Osteoblast (primary cell): ENCODE results near the gene PRICKLE2. TPM values are rescaled to one million over a fixed set of nuclear protein-coding genes. Genes with fewer than 3 reads are reported as not detected.

Source experiments
- DNase-seq: peaks from one replicate; pipeline ENCODE4 v3.0.0; 2011; ENCODE audit warnings: low spot score, mixed read lengths; ENCODE audit not compliant: insufficient read length; ENCODE audit errors: missing footprints
- H2AFZ ChIP-seq: 2 replicates; pipeline ENCODE4 v1.6.0; 2011; ENCODE audit warnings: mild to moderate bottlenecking, low read length
- H3K27ac ChIP-seq: 2 replicates; pipeline ENCODE4 v1.5.1; 2011; ENCODE audit warnings: mild to moderate bottlenecking, low read depth, low read length, moderate library complexity
- H3K27me3 ChIP-seq: 2 replicates; pipeline ENCODE4 v1.6.0; 2012; ENCODE audit warnings: mild to moderate bottlenecking, control low read depth, inconsistent platforms, low read length, moderate library complexity; ENCODE audit not compliant: insufficient read depth
- H3K36me3 ChIP-seq: 2 replicates; pipeline ENCODE4 v1.5.1; 2011; ENCODE audit warnings: mild to moderate bottlenecking, low read length, control low read depth, moderate library complexity; ENCODE audit not compliant: insufficient read depth
- H3K4me1 ChIP-seq: 2 replicates; pipeline ENCODE4 v1.5.1; 2011; ENCODE audit warnings: mild to moderate bottlenecking, low read length, control low read depth, moderate library complexity; ENCODE audit not compliant: insufficient read depth
- H3K4me2 ChIP-seq: 2 replicates; pipeline ENCODE4 v1.6.0; 2011; ENCODE audit warnings: mild to moderate bottlenecking, low read length; ENCODE audit not compliant: insufficient read depth
- H3K4me3 ChIP-seq: fragments of 200-600 bp; sonication (generic); 3 replicates; pipeline ENCODE4 v1.5.1; 2012; ENCODE audit warnings: mild to moderate bottlenecking, low read length, inconsistent platforms; ENCODE audit not compliant: insufficient read depth
- H3K79me2 ChIP-seq: 2 replicates; pipeline ENCODE4 v1.6.0; 2012; ENCODE audit warnings: mild to moderate bottlenecking, low read length, control low read depth, inconsistent platforms; ENCODE audit not compliant: insufficient read depth
- H3K9me3 ChIP-seq: 2 replicates; pipeline ENCODE4 v1.5.1; 2011; ENCODE audit warnings: low read depth, low read length, control low read depth
- H4K20me1 ChIP-seq: 2 replicates; pipeline ENCODE4 v1.6.0; 2012; ENCODE audit warnings: mild to moderate bottlenecking, low read length, control low read depth; ENCODE audit not compliant: insufficient read depth
- total RNA-seq: library from RNA; depleted of rRNA; stranded (reverse); fragments of >200 nt; gene quantifications from 2 replicates; pipeline ENCODE4 v1.2.3, GENCODE V29; 2012
- TF ChIP-seq, protein P1 (sequence below): IDR thresholded peaks from 2 replicates; pipeline ENCODE4 v1.5.1; 2011; ENCODE audit warnings: mild to moderate bottlenecking, low read depth, low read length, moderate library complexity; ENCODE audit errors: extremely low read depth

PRICKLE2 gene
- total RNA-seq, 1 donor = 18.8 TPM

DNA sequence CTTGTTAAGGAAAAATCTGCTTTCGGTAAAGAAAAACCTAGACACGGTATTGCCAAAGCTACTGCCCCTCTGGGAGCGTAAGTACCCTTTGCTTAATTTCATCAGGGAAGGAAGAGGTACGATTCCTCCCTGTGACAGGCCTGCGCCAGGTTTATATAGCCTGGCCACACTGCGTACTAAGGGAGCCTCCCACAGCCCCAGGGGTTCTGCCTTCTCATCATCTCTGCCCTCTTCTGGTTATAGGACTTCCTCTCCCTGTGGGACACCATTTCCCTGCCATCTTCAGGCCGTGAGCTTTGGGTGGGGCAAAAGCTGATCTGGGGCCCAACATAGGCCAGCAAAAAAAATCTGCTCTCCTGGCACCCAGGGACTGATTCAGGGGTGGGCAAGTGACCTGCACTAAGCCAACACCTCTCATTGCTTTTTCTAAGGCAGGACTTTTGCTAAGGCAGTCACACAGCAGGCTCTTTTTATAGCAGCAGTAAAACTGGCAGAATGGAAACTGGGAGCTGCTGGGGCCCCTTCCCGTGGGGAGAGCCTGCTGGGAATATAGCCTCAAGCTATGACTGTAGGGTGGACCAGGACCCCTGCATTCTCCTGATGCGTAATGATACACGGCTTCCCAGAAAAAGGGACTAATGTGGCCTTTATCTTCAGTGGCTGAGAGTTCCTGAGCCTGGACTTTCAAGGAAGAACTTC is 76.2 kb downstream of the PRICKLE2 start:
- Histone ChIP-seq H4K20me1 (peaks cover 4% of the 10 kb centered on the region), H2AFZ (no peak overlapping the region), H3K4me3 (no peak overlapping the region), H3K36me3 (peaks cover 24% of the 10 kb centered on the region), H3K9me3 (no peaks in the 10 kb centered on the region), H3K4me2 (no peak overlapping the region), H3K79me2 (peaks cover 4% of the 10 kb centered on the region), H3K27ac (no peak overlapping the region), H3K4me1 (peaks cover 8% of the 10 kb centered on the region), H3K27me3 (no peaks in the 10 kb centered on the region)
- TF ChIP-seq, protein P1, sequence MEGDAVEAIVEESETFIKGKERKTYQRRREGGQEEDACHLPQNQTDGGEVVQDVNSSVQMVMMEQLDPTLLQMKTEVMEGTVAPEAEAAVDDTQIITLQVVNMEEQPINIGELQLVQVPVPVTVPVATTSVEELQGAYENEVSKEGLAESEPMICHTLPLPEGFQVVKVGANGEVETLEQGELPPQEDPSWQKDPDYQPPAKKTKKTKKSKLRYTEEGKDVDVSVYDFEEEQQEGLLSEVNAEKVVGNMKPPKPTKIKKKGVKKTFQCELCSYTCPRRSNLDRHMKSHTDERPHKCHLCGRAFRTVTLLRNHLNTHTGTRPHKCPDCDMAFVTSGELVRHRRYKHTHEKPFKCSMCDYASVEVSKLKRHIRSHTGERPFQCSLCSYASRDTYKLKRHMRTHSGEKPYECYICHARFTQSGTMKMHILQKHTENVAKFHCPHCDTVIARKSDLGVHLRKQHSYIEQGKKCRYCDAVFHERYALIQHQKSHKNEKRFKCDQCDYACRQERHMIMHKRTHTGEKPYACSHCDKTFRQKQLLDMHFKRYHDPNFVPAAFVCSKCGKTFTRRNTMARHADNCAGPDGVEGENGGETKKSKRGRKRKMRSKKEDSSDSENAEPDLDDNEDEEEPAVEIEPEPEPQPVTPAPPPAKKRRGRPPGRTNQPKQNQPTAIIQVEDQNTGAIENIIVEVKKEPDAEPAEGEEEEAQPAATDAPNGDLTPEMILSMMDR = no peak
- no peak for DNase-seq

DNA sequence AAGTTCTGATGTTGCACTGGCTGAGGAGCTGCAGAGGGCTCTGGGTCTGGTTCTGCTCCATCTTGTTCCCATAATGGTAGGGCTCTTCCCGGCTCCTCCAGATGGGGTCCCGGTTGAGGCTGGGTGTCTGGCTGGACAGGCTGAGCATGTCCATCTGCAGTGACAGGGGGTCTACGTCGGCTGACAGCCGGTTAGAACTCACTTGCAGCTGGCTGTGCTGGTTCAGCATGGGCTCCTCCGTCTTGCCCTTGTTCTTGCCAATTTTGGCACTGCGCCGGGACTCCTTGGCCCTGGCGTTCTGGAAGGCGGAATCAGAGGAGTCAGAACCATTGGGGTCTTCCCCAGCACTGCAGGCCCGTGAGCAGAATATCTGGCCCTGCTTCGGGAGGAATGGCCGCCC is 78.1 kb downstream of the PRICKLE2 start:
- TF ChIP-seq, protein P1 = no peak
- DNase-seq = no peak
- no peaks in the 10 kb centered on the region for H3K27me3 ChIP-seq
- no peaks in the 10 kb centered on the region for H3K9me3 ChIP-seq
- H3K4me2 ChIP-seq = no peak overlapping the region
- H3K4me3 ChIP-seq = no peak overlapping the region
- H2AFZ ChIP-seq = no peak overlapping the region
- no peak overlapping the region for H3K27ac ChIP-seq
- peaks cover 19% of the 10 kb centered on the region for H3K36me3 ChIP-seq
- H4K20me1 ChIP-seq = peaks cover 8% of the 10 kb centered on the region
- peaks cover 16% of the 10 kb centered on the region for H3K4me1 ChIP-seq
- peaks cover 4% of the 10 kb centered on the region for H3K79me2 ChIP-seq

- H4K20me1 ChIP-seq = peaks cover 19% of the 10 kb centered on the region
- H3K4me3 ChIP-seq = no peak overlapping the region
- H3K79me2 ChIP-seq = peaks cover 5% of the 10 kb centered on the region
- H3K4me1 ChIP-seq = peaks cover 24% of the 10 kb centered on the region
- H3K9me3 ChIP-seq = no peaks in the 10 kb centered on the region
- peaks cover 14% of the 10 kb centered on the region for H3K36me3 ChIP-seq
- no peak overlapping the region for H2AFZ ChIP-seq
- no peak overlapping the region for H3K27ac ChIP-seq
- DNase-seq = no peak
- no peaks in the 10 kb centered on the region for H3K27me3 ChIP-seq
- TF ChIP-seq, protein P1 = no peak
- no peak overlapping the region for H3K4me2 ChIP-seq
Observed at GRCh38 chr3:64145438-64145837, 79.8 kb downstream of the PRICKLE2 start.

DNA sequence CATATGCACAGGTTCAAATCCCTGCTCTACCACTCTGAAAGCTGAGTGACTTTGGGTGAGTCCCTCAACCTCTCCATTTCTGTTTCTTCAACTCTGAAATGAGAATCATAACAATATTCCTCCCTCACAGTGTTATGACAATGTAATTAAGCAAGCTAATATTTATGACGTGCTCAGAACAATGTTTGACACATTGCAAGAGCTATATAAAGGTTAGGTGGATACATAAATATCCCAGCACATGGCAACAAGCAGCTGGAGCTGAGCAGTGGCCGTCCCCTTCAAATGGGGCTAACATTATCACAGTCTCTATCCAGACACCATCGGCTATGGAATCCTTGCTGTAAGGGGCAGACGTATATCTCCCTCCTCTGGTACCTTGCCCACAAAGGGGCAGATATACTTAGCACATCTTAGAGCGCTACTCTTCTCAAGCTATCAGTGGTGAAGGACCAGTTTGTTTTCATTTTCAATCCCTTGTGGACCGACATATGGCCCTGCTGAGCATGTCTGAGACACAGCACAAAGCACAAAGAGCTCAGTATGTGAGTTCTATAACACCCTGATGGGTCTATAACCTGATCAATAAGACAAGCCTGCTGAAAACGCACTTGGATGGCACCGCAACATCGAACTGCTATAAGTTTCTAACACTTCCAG is 80.9 kb downstream of the PRICKLE2 start:
- Histone ChIP-seq H3K79me2 (peaks cover 7% of the 10 kb centered on the region), H3K4me2 (peak overlapping the region; percentile 8), H4K20me1 (peaks cover 19% of the 10 kb centered on the region), H3K4me3 (no peak overlapping the region), H3K27ac (peak overlapping the region; percentile 64), H3K9me3 (no peaks in the 10 kb centered on the region), H3K4me1 (peaks cover 24% of the 10 kb centered on the region), H3K36me3 (peaks cover 14% of the 10 kb centered on the region), H3K27me3 (no peaks in the 10 kb centered on the region), H2AFZ (no peak overlapping the region)
- TF ChIP-seq, protein P1 = no peak
- peak; percentile 55 for DNase-seq
